HEK293T (cell line): ENCODE results near the gene MUTYH.

Source experiments
- FOXA1 ChIP-seq: fragments of 450-650 bp; IDR thresholded peaks from 2 replicates; pipeline ENCODE4 v1.6.1; 2016; ENCODE audit warnings: mild to moderate bottlenecking
- FOXK2 ChIP-seq: fragments of 450-650 bp; IDR thresholded peaks from 2 replicates; pipeline ENCODE4 v1.6.1; 2016; ENCODE audit warnings: mild to moderate bottlenecking
- HDGF ChIP-seq: fragments of 450-650 bp; IDR thresholded peaks from 2 replicates; pipeline ENCODE4 v1.6.1; 2017; ENCODE audit warnings: antibody characterized with exemption, borderline replicate concordance
- PKNOX1 ChIP-seq: fragments of 450-650 bp; IDR thresholded peaks from 2 replicates; pipeline ENCODE4 v1.6.1; 2016
- TARDBP ChIP-seq: fragments of 450-650 bp; IDR thresholded peaks from 2 replicates; pipeline ENCODE4 v1.6.1; 2016

- TF ChIP-seq FOXK2 (no peak), FOXA1 (no peak), TARDBP (no peak), HDGF (no peak), PKNOX1 (no peak)
Observed at GRCh38 chr1:45302505-45303150, 37.6 kb downstream of the MUTYH start.
